ENCODE measurements around the gene VSIG2.

Gene VSIG2

GRCh38 chr11:124749912-124750311 is 2.1 kb downstream of the VSIG2 start:
- no peak for TF ChIP-seq REST (IDR thresholded peaks at IDR 0.05; ENCODE audit: insufficient replicate concordance, low read depth)
- TF ChIP-seq SPI1 (IDR thresholded peaks at IDR 0.05; ENCODE audit: borderline replicate concordance, low read depth) = no peak
- no peak for TF ChIP-seq GABPA (IDR thresholded peaks at IDR 0.05; ENCODE audit: low read depth)
- no peak for TF ChIP-seq POLR2AphosphoS5 (IDR thresholded peaks at IDR 0.05; ENCODE audit: low read depth)
- no peak for TF ChIP-seq CTCF (IDR thresholded peaks at IDR 0.05; ENCODE audit: insufficient read depth, low read length)
- DNase-seq (ENCODE audit: low read depth in 1 of 2, low spot score in 1 of 2) = no peak
- H3K4me3 ChIP-seq (replicated peaks; ENCODE audit: insufficient read depth, low read length) = no peak overlapping the region
- peaks cover 8% of the 10 kb centered on the region for H3K27me3 ChIP-seq (ENCODE audit: insufficient read depth, poor library complexity, severe bottlenecking)
- H3K27ac ChIP-seq (replicated peaks) = no peak overlapping the region

- DNase-seq (ENCODE audit: low read depth in 1 of 2, low spot score in 1 of 2) = no peak
- no peak for TF ChIP-seq GABPA (IDR thresholded peaks at IDR 0.05; ENCODE audit: low read depth)
- TF ChIP-seq REST (IDR thresholded peaks at IDR 0.05; ENCODE audit: insufficient replicate concordance, low read depth) = no peak
- no peak for TF ChIP-seq CTCF (IDR thresholded peaks at IDR 0.05; ENCODE audit: insufficient read depth, low read length)
- no peak; the same call in 1 of the 2 replicates for TF ChIP-seq SPI1 (IDR thresholded peaks at IDR 0.05; ENCODE audit: borderline replicate concordance, low read depth)
- no peak for TF ChIP-seq POLR2AphosphoS5 (IDR thresholded peaks at IDR 0.05; ENCODE audit: low read depth)
- no peak overlapping the region for H3K27ac ChIP-seq (replicated peaks)
- H3K27me3 ChIP-seq (ENCODE audit: insufficient read depth, poor library complexity, severe bottlenecking) = peaks cover 13% of the 10 kb centered on the region
- no peak overlapping the region for H3K4me3 ChIP-seq (replicated peaks; ENCODE audit: insufficient read depth, low read length)
Measured at GRCh38 chr11:124748481-124749343, 3.3 kb downstream of the VSIG2 start.

GRCh38 chr11:124748100-124748418 is 4.0 kb downstream of the VSIG2 start:
- DNase-seq (ENCODE audit: low read depth in 1 of 2, low spot score in 1 of 2) = no peak
- no peak overlapping the region for H3K4me3 ChIP-seq (replicated peaks; ENCODE audit: insufficient read depth, low read length)
- H3K27me3 ChIP-seq (ENCODE audit: insufficient read depth, poor library complexity, severe bottlenecking) = peaks cover 18% of the 10 kb centered on the region
- no peak for TF ChIP-seq POLR2AphosphoS5 (IDR thresholded peaks at IDR 0.05; ENCODE audit: low read depth)
- TF ChIP-seq GABPA (IDR thresholded peaks at IDR 0.05; ENCODE audit: low read depth) = no peak
- no peak for TF ChIP-seq CTCF (IDR thresholded peaks at IDR 0.05; ENCODE audit: insufficient read depth, low read length)
- no peak for TF ChIP-seq REST (IDR thresholded peaks at IDR 0.05; ENCODE audit: insufficient replicate concordance, low read depth)
- no peak for TF ChIP-seq SPI1 (IDR thresholded peaks at IDR 0.05; ENCODE audit: borderline replicate concordance, low read depth)
- no peak overlapping the region for H3K27ac ChIP-seq (replicated peaks)

Measured in HL-60 (cell line).